ENCODE results near the gene TOR2A.

Gene TOR2A

DNA sequence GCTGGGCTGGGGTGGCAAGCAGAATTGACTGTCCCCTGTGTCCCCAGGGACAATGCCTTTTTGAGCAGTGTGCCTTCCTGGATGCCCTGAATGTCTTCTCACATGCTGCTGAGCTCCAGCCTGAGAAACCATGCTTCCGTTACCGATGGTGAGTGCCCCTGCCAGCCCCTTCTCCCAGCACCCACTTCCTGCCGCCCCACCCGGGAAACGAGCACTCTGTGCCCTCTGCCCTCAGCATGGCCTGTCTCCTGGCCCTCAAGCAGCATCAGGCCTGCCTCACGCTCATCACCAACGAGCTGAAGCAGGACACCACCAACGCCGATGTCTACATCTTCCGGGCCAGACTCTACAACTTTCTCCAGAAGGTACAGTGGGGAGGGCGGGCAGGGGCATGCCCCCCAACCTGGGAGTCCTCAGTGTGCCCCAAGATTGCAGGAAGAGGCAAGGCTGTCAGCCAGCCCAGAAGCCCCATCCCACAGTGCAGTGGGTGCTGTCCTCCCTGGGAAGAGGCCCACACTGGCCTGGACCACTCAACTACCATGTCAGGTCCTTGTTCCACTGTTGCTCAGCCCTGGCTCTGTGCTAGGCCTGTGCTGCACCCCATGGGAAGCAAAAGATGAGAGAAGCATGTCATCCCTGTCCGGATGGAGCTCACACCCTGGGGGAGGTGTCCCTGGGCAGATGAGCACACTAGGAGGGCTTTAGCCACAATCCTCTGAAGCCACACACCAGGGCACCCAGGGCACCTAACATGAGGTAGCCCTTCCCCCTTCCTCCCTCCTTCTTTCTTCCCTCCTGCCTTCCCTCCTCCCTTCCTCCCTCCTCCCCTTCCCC is 14.8 kb downstream of the TOR2A start:
- no peak for DNase-seq (ENCODE audit: low read depth in 2 of 2)

DNA sequence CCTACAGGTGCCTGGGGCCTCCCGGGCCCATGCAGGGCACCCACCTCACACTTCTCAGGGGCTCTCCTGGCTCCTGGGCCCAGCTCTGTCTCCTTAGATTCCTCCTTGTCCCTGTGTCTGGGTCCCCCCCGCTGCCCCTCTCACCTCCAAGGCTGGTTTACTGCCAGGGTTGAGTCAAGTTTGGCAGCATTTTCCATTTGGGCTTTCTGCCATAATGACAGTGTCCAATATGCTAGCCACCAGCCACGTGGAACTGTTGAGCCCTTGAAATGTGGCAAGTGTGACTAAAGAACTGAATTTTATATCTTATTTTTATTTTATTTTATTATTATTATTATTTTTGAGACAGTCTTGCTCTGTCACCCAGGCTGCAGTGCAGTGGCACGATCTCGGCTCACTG is 17.3 kb downstream of the TOR2A start:
- DNase-seq (ENCODE audit: low read depth in 2 of 2) = no peak

DNA sequence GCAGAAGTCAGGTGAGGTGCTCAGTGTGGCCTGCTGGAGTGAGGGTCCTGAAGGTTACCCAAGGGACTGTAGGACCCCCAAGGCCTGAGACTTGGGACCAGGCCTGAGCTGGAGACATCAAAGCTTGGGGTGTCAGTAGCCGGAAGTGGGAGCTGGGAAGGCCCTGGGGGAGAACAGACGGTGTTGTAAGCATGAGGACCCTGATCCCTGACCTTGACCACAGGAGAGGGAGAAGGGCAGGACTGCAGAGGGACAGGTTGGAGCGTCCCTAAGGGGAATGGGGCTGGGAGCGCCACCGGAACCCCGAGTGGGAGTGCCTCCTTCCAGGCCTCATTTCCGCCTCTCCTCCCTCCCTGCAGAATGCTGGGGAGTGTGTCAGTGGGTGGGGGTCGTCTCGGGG is 18.7 kb downstream of the TOR2A start:
- no peak for DNase-seq (ENCODE audit: low read depth in 2 of 2)

DNA sequence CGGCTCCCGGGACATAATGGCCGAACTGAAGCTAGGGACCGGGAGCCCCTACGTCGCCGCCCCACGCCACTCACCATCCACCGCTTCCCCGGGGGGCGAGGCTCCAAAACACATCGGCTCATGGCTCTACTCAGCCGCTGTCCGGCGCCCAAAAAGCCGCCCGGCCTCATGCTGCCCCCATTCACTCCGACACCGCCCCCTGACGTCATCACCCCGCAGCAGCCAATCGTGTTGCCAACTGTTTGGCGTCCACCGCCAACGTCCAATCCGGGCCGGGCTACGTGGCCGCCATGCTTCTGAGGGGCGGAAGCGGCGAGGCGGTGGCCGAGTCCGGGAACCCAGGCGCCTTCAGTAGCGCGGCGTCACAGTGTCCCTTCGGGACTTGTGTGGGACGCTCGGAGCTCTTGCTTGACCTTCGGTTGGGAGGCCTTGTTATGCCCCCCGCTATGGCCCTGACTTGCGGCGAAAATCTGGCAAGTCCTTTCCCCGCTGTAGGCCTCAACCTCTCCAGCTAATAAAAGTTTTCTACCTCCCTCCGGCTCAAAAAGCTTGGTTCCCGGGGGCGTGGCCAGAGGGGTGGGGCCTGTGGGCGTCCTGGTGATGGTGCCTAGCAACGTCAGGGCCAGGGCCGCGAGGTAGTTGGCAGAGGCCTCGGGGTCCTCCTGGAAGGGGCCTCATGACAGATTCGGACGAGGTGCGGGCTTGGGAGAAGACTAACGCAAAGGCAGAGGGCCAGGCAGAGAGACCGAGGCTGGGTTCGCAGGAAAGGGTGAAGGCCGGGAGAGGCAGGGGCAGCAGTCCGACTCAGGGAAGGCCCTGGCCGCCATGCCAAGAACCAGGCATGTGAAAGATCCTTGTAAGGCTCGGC is 19.4 kb downstream of the TOR2A start, which contains the start of the genes PTRH1 and TTC16:
Gene PTRH1 (minus strand): TSS at position 194 of the 868 bp plus-strand sequence. CDS start 24 bp downstream, at position 170.
Gene TTC16 (plus strand): TSS at position 610 of the 868 bp plus-strand sequence. CDS start 67 bp downstream, at position 677.
- DNase-seq (ENCODE audit: low read depth in 2 of 2) = peak; percentile 95 to 96

DNA sequence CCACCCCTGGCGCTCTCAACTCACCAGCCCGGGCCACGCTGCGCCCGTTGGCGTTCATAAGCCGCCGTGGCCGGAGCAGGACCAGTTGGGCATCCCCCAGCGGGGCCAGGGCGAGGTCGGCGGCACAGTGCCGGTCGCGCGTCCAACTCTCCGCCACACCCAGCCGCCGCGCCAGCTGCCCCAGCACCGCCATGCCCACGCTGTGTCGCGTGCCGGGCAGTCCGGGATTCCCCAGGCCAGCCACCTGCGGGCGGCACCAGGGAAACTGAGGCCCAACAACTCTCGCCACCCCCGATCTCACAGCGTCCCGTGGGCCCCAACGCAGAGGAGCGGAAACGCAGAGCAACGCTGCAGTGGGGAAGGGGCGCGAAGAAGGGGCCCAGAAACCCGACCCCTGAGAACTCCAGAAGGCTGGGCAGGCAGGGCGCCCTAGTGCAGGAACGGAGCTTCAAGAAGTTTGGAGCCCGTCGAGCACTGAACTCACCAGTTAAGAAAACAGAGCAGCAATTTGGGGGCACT is 20.1 kb downstream of the TOR2A start:
- no peak for DNase-seq (ENCODE audit: low read depth in 2 of 2)

- DNase-seq (ENCODE audit: low read depth in 2 of 2) = no peak
Measured at GRCh38 chr9:127714020-127714750, 20.9 kb downstream of the TOR2A start.

GRCh38 chr9:127712867-127713266 is 22.2 kb downstream of the TOR2A start:
- no peak for DNase-seq (ENCODE audit: low read depth in 2 of 2)

DNA sequence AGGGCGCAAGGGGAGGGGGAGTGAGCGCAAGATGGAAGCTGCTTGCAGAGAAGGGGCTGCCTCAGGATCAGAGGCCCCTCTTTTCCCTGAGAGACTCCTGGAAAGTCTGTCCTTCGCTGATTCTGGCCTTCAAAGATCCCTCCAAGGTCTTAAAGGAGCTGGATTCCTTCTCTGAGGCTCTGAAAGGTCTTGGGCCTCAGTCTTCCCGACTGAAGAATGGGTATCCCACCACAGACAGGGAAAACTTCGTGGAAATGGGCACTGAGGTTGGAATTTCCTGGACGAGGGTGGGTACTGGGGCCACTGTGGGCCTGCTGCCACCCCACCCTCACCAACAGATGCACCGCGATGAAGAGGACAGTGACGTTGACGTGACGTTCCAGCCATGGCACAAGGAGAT is 22.7 kb downstream of the TOR2A start:
- no peak for DNase-seq (ENCODE audit: low read depth in 2 of 2)

GRCh38 chr9:127711831-127712274 is 23.2 kb downstream of the TOR2A start:
- DNase-seq (ENCODE audit: low read depth in 2 of 2) = no peak

DNA sequence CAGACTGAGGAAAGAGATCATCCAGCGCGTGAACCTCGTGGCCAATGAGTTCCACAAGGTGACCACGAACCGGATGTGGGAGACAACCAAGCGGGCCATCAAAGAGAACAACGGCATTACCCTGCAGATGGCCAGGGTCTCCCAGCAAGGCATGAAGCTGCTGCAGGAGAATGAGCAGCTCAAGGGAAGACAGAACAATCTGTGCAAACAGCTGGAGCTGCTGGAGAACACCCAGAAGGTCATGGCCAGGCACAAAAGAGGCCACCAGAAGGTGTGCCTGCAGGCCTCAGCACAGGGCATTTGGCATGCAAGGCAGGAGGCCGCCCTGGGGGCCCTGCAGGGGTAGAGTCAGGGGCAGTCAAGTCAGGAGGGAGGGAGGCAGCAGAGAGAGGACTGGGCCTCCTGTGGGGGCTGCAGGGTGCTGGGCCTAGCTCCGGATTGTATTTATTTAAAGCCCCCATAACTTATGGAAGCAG is 23.8 kb downstream of the TOR2A start:
- DNase-seq (ENCODE audit: low read depth in 2 of 2) = no peak

- DNase-seq (ENCODE audit: low read depth in 2 of 2) = no peak
Measured at GRCh38 chr9:127710204-127710783, 24.8 kb downstream of the TOR2A start.

- no peak for DNase-seq (ENCODE audit: low read depth in 2 of 2)
Measured at GRCh38 chr9:127708952-127709587, 26.0 kb downstream of the TOR2A start.

GRCh38 chr9:127707766-127708165 is 27.3 kb downstream of the TOR2A start:
- DNase-seq (ENCODE audit: low read depth in 2 of 2) = peak; percentile 29 to 39

- DNase-seq (ENCODE audit: low read depth in 2 of 2) = no peak
Measured at GRCh38 chr9:127706836-127707241, 28.3 kb downstream of the TOR2A start, which contains the start of gene CFAP157. CFAP157 (plus strand) TSS chr9:127706988; CDS start chr9:127707032, 44 bp downstream.

GRCh38 chr9:127705577-127706379 is 29.3 kb downstream of the TOR2A start:
- no peak for DNase-seq (ENCODE audit: low read depth in 2 of 2)

DNA sequence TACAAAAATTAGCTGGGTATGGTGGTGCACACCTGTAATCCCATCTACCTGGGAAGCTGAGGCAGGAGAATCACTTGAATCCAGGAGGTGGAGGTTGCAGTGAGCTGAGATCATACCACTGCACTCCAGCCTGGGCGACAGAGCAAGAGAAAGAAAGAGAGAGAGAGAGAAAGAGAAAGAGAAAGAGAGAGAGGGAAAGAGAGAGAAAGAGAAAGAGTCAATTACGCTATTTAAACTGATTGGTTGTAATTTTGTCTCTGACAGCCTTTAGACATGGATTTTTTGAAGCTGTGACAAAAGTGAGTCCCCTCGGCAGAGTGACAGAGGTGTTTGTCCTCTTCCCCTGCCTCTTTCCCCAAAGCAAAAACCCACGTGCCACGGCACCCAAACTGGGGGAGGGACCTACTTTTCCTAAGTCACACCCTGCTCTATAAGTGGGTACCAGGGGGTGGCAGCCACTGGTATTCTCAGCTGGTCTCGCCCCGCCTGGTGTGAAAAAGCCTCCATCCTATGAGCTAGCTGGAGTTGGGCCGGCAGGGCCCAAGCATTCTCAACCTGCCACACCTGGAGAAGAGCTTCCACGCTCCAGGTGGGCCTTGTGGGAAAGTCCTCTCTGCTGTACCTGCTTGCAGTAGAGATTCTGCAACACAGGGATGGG is 31.7 kb downstream of the TOR2A start:
- no peak for DNase-seq (ENCODE audit: low read depth in 2 of 2)

GRCh38 chr9:127700594-127701255 is 34.4 kb downstream of the TOR2A start:
- DNase-seq (ENCODE audit: low read depth in 2 of 2) = no peak

GRCh38 chr9:127700140-127700539 is 35.0 kb downstream of the TOR2A start:
- DNase-seq (ENCODE audit: low read depth in 2 of 2) = no peak
